Endodermal cell (in vitro differentiated cells): Measurements from ENCODE around the gene ANO1. TPM values are rescaled to one million over a fixed set of nuclear protein-coding genes. Genes with fewer than 3 reads are reported as not detected.

Experiments used
- DNase-seq: peaks from one replicate; pipeline ENCODE4 v3.0.0-alpha.2; 2017
- H3K27ac ChIP-seq: 2 replicates; pipeline ENCODE4 v1.5.1; 2013; ENCODE audit warnings: mild to moderate bottlenecking, low read depth, low read length, moderate library complexity
- H3K27me3 ChIP-seq: 2 replicates; pipeline ENCODE4 v1.6.1; 2013; ENCODE audit warnings: mild to moderate bottlenecking, low read length, moderate library complexity; ENCODE audit not compliant: insufficient read depth, control insufficient read depth, poor library complexity, severe bottlenecking
- H3K36me3 ChIP-seq: 2 replicates; pipeline ENCODE4 v1.7.0; 2013; ENCODE audit warnings: mild to moderate bottlenecking, low read length, moderate library complexity; ENCODE audit not compliant: control insufficient read depth, insufficient read depth
- H3K4me1 ChIP-seq: one replicate; pipeline ENCODE4 v1.7.0; 2013; ENCODE audit warnings: low read length; ENCODE audit not compliant: control insufficient read depth, insufficient read depth
- H3K4me3 ChIP-seq: 2 replicates; pipeline ENCODE4 v1.5.1; 2013; ENCODE audit warnings: mild to moderate bottlenecking, low read length, moderate library complexity
- H3K9ac ChIP-seq: 2 replicates; pipeline ENCODE4 v1.6.1; 2013; ENCODE audit warnings: mild to moderate bottlenecking, low read length, moderate library complexity; ENCODE audit not compliant: poor library complexity, severe bottlenecking; ENCODE audit errors: extremely low read depth
- H3K9me3 ChIP-seq: 2 replicates; pipeline ENCODE4 v1.6.1; 2013; ENCODE audit warnings: mild to moderate bottlenecking, low read length, moderate library complexity; ENCODE audit not compliant: control insufficient read depth
- H3K27ac Mint-ChIP-seq: 2 replicates; pipeline ENCODE4 v1.8.0; 2020; ENCODE audit warnings: mixed read lengths
- H3K27me3 Mint-ChIP-seq: 2 replicates; pipeline ENCODE4 v1.8.0; 2021; ENCODE audit warnings: mild to moderate bottlenecking, mixed read lengths; ENCODE audit not compliant: insufficient read depth
- H3K36me3 Mint-ChIP-seq: 2 replicates; pipeline ENCODE4 v1.8.0; 2020; ENCODE audit warnings: low read depth, mixed read lengths
- H3K4me1 Mint-ChIP-seq: 2 replicates; pipeline ENCODE4 v1.8.0; 2020; ENCODE audit warnings: mixed read lengths
- H3K4me3 Mint-ChIP-seq: 2 replicates; pipeline ENCODE4 v1.8.0; 2020; ENCODE audit warnings: mild to moderate bottlenecking, moderate library complexity, mixed read lengths
- H3K9me3 Mint-ChIP-seq: 2 replicates; pipeline ENCODE4 v1.8.0; 2020; ENCODE audit warnings: mild to moderate bottlenecking, mixed read lengths
- WGBS, 2 experiments: methylation state at CpG; one replicate each; pipeline versions ENCODE4 v1.1.5 to v1.1.7; 2013; ENCODE audit warnings: missing lambda C conversion rate in 2 of 2, mixed read lengths in 1 of 2; ENCODE audit not compliant: insufficient coverage in 1 of 2, insufficient read length in 1 of 2; 5-methylcytosine and 5-hydroxymethylcytosine counted together
- total RNA-seq, 2 donors: library from RNA; stranded (reverse); fragmentation: NEBNext Ultra II Directional in 1 of 2; extraction: Animal tissue kit (Norgen Biotek cat#: 25700) in 1 of 2; gene quantifications; 2 replicates in 1 of 2; 3 replicates in 1 of 2; pipeline ENCODE4 v1.2.1, GENCODE V29; 2021
- TF ChIP-seq, protein P1 (sequence below): fragments of 200-600 bp; sonication (generic); conservative IDR thresholded peaks from 2 replicates; pipeline ENCODE4 v1.5.0; 2021; ENCODE audit warnings: antibody characterized with exemption, mild to moderate bottlenecking

ANO1 gene
- total RNA-seq, 2 donors from 2014 or later, result 3.0 to 7.7 TPM

DNA sequence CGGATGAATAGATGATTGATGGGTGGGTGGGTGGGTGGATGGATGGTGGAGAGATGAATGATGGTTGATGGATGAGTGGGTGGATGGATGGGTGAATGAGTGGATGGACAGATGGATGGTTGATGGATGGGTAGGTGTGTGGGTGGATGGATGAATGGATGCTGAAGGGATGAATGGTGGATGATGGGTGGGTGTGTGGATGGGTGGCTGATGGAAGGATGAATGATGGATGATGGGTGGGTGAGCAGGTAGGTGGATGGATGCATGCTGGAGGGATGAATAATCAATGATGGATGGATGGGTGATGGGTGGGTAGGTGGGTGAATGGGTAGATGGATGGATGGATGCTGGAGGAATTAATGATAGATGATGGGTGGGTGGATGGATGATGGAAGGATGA is 40.5 kb downstream of the ANO1 start:
- H3K36me3 Mint-ChIP-seq, result no peaks in the 10 kb centered on the region
- H3K4me3 Mint-ChIP-seq, result no peak overlapping the region
- H3K36me3 ChIP-seq, result no peaks in the 10 kb centered on the region
- peaks cover 11% of the 10 kb centered on the region for H3K27me3 Mint-ChIP-seq
- no peaks in the 10 kb centered on the region for H3K27me3 ChIP-seq
- H3K9me3 Mint-ChIP-seq, result no peaks in the 10 kb centered on the region
- DNase-seq, result no peak
- no peak overlapping the region for H3K27ac Mint-ChIP-seq
- 95% methylated on average over 1 of the region's 1 CpG; no CpG with 5 or more reads in 1 of the 2 experiments for WGBS, 2 experiments
- H3K4me3 ChIP-seq, result no peak overlapping the region
- H3K9ac ChIP-seq, result no peak overlapping the region
- TF ChIP-seq, protein P1, sequence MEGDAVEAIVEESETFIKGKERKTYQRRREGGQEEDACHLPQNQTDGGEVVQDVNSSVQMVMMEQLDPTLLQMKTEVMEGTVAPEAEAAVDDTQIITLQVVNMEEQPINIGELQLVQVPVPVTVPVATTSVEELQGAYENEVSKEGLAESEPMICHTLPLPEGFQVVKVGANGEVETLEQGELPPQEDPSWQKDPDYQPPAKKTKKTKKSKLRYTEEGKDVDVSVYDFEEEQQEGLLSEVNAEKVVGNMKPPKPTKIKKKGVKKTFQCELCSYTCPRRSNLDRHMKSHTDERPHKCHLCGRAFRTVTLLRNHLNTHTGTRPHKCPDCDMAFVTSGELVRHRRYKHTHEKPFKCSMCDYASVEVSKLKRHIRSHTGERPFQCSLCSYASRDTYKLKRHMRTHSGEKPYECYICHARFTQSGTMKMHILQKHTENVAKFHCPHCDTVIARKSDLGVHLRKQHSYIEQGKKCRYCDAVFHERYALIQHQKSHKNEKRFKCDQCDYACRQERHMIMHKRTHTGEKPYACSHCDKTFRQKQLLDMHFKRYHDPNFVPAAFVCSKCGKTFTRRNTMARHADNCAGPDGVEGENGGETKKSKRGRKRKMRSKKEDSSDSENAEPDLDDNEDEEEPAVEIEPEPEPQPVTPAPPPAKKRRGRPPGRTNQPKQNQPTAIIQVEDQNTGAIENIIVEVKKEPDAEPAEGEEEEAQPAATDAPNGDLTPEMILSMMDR, result no peak
- H3K4me1 Mint-ChIP-seq, result peaks cover 9% of the 10 kb centered on the region
- H3K4me1 ChIP-seq, result no peaks in the 10 kb centered on the region
- H3K9me3 ChIP-seq, result no peaks in the 10 kb centered on the region
- no peak overlapping the region for H3K27ac ChIP-seq

DNA sequence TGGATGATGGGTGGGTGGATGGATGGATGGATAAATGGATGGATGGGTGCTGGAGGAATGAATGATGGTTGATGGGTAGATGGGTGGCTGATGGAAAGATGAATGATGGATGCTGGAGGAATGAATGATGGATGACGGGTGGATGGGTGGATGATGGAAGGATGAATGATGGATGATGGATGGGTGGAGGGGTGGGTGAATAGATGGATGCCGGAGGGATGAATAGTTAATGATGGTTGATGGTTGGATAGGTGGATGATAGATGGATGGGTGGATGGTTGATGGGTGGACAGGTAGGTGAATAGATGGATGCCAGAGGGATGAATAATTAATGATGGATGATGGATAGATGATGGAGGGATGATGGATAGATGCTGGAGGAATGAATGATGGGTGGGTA is 41.4 kb downstream of the ANO1 start:
- no peak overlapping the region for H3K4me3 ChIP-seq
- no peak overlapping the region for H3K27ac Mint-ChIP-seq

DNA sequence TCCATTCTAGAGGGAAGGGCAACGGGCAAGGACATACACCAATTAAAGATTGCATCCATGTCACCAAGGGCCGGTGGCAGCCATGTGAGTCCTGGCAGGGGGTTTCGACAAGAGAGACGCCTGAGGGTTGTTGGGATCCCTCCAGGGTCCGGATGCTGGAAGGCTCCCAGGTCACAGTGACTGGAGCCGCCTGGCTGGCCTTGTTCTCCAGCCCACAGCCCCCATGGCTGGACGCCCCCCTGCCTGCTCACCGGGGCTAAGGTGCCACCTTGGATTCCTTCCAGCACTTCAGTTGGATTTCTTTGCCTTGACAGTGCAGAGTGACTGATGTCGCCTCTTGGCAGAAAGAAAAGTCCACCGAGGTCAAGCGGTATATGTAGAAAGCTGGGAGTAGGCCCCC is 42.6 kb downstream of the ANO1 start:
- H3K9me3 Mint-ChIP-seq, result no peaks in the 10 kb centered on the region
- H3K4me3 ChIP-seq, result no peak overlapping the region
- H3K9ac ChIP-seq, result no peak overlapping the region
- TF ChIP-seq, protein P1, result no peak
- no peaks in the 10 kb centered on the region for H3K27me3 ChIP-seq
- 92 to 98% methylated on average over 8 to 11 of the region's 11 CpGs for WGBS, 2 experiments
- H3K36me3 Mint-ChIP-seq, result no peaks in the 10 kb centered on the region
- no peak overlapping the region for H3K27ac ChIP-seq
- no peak for DNase-seq
- no peak overlapping the region for H3K27ac Mint-ChIP-seq
- H3K27me3 Mint-ChIP-seq, result peaks cover 11% of the 10 kb centered on the region
- H3K9me3 ChIP-seq, result no peaks in the 10 kb centered on the region
- no peak overlapping the region for H3K4me3 Mint-ChIP-seq
- no peaks in the 10 kb centered on the region for H3K4me1 ChIP-seq
- H3K36me3 ChIP-seq, result no peaks in the 10 kb centered on the region
- H3K4me1 Mint-ChIP-seq, result peaks cover 9% of the 10 kb centered on the region

More for the DNA sequence above, 41.4 kb downstream of the ANO1 start:
- H3K27ac ChIP-seq, result no peak overlapping the region
- H3K9ac ChIP-seq, result no peak overlapping the region
- TF ChIP-seq, protein P1, result no peak
- no peaks in the 10 kb centered on the region for H3K36me3 Mint-ChIP-seq
- H3K4me1 Mint-ChIP-seq, result peaks cover 9% of the 10 kb centered on the region
- no peak overlapping the region for H3K4me3 Mint-ChIP-seq
- no peaks in the 10 kb centered on the region for H3K9me3 ChIP-seq
- H3K9me3 Mint-ChIP-seq, result no peaks in the 10 kb centered on the region
- DNase-seq, result no peak
- 92 to 93% methylated on average over 2 of the region's 2 CpGs for WGBS, 2 experiments
- no peaks in the 10 kb centered on the region for H3K36me3 ChIP-seq
- H3K4me1 ChIP-seq, result no peaks in the 10 kb centered on the region
- H3K27me3 ChIP-seq, result no peaks in the 10 kb centered on the region
- peaks cover 11% of the 10 kb centered on the region for H3K27me3 Mint-ChIP-seq
